LoVo (cell line): ENCODE data around the gene CLDN1.
A peak's percentile ranks its signal among the peaks of the same experiment; 100 is the strongest.

Source experiments
- DNase-seq: peaks from one replicate; pipeline ENCODE4 v3.0.0-alpha.2; 2016; ENCODE audit warnings: low spot score

CLDN1 gene

DNA sequence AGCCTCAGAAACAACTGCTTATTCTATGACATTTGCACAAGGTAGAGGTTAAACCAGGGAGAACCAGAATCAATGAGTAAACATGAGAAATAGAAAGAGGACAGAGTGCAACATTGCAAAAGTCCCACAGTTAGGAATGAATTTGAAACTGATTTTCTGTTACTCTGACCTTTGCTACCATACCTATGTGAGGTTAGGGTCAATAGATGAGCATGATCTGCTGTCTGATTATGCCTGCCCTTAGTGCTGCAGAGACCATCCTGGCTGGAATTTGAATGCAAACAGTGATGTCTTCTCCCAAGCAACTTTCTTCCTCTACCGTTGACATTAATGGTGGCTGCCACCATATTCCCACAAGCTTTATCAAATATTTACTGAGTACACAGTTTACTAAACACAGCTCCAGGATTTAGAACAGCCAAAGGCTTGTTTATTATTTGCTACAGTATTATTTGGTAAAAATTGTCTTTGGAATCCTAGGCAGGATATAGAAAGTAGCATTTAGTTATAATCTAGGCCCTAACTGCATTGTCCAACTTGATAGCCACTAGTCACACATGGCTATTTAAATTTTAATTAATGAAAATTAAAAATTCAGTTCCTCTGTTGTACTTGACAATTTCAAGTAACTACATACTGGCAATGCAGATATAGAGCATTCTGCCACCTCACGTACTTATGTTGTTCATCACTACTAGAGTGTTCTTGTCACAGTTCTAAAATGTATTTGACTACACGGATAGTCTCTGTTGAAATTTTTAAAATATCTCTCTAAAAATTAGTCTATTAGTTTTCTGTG is 8.9 kb upstream of the CLDN1 start:
- no peak for DNase-seq

DNA sequence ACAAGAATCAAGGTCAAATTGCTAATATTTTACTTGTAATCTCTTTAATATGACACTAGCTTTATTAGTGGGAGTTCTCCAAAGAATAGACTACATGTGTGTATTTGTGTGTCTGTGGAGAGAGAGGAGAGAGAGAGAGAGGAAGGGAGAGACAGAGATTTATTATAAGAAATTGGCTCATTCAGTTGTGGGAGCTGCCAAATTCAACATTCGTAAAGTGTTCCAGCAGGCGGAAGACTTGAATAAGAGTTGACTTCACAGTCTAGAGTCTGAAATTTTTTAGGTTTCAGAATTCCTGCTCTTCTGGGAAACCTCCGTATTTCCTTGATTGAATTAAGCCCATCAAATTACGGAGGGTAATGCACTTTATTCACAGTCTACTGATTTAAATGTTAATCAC is 4.7 kb upstream of the CLDN1 start:
- no peak for DNase-seq

DNA sequence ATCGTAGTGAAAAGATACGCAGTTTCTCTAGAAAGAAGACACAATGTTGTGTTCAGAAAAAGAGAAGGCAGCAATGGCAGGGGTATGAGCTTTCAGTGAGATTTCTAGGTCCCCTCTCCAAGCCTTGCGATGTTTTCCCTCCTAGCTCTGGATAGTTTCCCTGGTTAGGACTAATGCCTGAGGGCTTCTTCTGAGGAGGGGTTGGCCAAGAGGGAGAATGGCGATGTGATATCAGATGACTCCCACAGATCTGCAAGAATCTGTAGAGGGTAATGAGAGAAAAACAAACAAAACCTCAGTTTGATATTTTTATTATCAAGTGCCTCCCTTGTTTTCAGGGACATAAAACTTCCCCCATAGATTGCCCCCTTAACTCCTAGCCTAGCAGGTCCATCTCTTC is 4.1 kb upstream of the CLDN1 start:
- no peak for DNase-seq

DNA sequence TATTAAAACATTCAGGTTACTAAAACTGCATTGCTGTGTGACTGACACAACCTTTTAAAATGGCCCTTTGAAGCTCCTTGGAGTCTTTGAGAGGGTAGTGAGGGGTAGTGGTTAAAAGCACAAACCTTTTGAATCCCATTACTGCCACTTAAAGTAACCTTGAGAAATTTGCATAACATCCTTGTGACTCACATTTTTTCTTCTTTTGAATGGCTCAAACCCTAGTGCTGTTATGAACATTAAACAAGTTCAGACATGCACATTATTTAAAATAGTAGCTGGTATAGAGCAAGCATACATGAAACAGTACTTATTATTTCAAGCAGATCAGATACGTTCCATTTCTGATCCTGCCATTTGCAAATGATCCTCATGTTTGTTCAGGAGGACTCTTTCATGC is 3.7 kb upstream of the CLDN1 start:
- no peak for DNase-seq

DNA sequence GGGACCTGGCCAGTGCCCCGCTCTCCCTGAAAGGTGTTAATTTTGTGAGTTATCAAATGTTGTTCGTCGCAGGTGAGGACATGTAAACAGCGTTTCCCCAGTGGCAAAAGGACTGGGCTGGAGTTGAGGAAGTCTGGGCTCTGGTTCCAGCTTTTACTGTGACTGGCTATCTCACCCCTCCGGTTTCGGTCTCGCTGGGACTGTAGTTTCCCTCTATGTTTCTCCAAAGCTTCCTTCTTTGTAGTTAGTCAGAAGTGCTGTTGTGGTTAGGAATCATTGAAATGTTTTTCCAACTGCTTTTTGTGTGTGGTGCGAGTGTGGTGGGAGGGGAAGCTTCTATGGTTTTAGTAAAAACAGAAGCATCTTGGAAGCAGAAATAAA is 990 bp upstream of the CLDN1 start:
- no peak for DNase-seq

DNA sequence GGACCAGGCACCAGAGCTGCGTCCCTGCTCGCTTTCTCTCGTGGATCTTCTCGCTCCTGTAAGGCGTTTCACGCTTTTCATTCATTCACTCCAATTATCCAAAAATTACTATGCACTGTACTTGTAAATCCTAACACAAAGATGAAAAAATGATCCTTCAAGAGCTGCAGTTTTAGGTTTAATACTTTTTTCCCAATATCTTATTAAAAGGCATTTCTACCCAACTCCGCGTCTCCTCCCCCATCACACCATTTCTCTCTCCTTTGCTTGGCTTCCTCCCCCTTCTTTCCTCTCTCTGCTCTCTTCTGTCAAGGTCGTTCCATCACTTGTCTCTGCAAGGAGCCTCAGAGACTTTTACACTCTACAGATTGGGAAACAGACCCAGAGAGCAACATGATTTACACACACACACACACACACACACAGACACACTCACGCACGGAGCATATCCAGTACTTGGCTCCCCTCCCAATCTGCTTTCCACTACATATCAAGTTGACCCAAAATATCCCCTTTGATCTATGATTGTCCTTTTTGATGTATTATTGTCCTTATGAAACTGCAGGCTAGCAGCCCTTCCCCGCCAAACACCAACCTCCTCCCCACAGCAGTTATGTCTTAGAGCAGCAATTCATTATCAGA is 479 bp upstream of the CLDN1 start:
- no peak for DNase-seq

DNA sequence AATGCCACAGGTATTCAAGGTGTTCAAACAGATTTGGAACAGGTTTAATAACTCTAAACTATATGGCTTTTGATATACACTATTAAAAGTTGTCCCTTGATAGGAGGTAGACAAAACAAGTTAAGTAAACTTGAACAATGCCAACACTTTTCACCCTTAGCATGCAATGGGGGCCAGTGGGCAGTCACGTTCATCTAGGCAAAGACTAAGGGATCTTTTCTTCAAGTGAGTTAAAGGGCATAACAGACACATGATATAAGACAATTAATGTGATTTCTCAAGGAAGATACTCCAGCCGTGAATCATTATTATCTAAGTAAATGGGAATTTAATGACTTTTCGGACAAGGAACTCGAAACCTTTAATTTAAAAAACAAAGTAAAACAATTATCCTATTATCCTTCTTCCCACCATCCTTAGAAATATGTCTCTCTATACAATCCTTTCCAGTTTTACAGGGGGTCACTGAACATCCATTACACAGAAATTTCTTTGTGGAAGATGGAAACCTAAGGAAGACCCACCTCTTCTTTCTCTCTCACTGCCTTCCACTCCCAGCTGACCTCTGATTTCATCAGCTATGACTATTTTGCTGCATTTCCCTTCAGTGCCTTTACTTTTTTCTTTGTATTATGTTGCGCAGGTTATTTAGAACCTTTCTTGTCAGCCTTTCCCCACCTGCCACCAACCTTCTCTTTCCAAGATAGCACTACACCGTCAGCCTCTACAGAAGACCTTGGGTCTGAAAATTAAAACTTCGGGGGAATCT is 1.5 kb downstream of the CLDN1 start:
- no peak for DNase-seq

DNA sequence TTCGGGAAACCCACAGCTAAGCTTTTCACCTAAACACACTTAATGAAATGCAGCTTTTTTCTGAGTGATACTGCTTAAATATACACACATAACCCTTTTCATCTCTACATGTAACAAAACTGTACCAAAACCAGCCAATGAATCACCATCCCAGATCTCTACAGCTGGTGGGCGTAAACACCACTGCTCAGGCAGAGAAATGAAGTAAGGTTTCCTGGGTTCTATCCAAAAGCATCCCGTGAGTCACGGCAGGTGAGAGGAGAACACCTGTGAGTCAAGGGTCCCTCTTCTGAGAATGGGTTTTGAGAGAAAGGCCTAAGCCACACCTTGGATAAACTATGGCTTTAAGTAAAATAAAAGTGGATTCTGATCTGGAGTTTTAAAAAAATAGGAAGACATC is 2.6 kb downstream of the CLDN1 start:
- DNase-seq, result peak; percentile 56

DNA sequence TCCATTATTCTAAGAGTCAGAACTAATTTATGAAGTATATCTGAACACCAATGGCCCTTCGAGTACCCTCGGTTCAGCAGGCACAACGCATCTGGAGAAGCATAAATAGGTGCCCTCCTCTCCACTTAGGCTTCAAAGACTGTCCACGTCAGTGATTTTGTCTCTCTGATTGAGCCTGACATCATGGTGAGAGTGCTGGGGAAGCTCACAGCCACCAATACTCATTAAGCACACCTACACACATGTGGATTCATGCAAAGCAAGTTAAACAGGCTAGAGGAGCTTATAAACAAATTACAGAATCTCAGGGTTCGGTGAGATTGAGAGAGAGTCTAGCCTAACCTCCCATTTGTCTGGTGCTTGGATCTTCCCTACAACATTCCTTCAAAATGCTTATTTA is 3.6 kb downstream of the CLDN1 start:
- DNase-seq, result no peak

DNA sequence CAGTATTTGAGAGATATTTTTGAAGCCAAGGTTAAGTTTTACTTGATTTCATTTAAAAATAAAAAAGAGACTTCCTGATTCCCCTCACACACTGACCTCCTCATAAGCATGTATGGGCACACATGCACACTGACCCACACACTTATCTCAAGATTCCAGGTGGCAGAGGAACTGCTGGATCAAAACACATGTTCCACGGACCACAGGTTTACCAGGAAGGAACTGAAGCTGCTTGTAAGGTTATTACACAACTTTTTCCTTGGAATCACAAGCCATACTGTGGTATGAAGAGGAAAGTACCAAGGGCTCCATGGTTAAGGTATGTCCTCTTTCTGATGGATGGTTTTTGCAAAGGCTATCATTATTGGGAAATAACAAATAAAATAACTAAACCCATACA is 7.5 kb downstream of the CLDN1 start:
- DNase-seq, result no peak

DNA sequence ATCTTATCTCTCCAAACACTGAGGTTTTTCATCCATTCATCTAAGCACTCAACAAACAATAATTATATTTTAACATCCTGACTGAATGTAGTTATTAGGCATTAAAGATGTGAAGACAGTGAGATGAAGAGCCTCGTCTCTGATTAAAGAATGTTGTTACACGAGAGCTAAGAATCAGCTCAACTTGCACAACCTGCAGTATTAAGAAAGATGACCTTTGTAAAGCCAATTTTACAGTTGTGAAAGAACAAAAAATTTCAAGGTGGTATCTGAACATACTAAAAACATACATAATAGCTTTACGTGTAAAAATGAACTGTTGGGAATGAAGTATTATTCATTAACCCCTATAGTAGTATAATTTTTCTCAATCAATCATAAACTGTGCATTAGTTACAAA is 12.8 kb downstream of the CLDN1 start:
- DNase-seq, result no peak

DNA sequence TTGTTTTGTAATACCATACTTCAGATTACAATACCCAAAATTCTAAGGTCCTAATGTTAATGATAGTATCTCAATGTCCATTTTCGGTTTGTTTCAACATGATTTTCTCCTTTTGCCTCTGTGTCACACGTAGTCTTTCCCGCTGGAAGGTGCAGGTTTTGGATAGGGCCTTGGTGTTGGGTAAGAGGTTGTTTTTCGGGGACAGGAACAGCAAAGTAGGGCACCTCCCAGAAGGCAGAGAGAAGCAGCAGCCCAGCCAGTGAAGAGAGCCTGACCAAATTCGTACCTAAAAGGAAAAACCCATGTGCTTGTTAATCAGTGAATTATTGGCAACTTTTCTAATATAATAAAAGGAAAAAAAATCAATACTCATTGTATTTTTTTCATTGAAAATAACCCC is 14.1 kb downstream of the CLDN1 start:
- DNase-seq, result no peak

DNA sequence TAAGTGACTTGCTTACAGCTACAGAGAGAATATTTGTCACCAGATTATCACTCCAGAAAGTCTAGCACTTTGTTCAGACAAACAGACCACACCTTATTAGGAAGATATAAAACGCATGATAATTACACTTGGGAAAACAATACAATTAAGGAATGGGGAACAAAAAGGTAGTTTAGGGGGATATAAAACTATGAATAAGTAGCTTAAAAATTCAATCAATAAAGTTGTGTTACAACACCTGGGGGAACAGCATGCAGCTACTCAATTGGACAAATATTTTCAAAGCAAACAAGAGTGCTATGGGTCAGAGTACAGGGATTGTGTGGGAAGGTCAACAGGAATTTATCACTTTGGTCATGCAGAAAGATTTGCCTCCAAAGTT is 15.1 kb downstream of the CLDN1 start:
- peak; percentile 30 for DNase-seq

DNA sequence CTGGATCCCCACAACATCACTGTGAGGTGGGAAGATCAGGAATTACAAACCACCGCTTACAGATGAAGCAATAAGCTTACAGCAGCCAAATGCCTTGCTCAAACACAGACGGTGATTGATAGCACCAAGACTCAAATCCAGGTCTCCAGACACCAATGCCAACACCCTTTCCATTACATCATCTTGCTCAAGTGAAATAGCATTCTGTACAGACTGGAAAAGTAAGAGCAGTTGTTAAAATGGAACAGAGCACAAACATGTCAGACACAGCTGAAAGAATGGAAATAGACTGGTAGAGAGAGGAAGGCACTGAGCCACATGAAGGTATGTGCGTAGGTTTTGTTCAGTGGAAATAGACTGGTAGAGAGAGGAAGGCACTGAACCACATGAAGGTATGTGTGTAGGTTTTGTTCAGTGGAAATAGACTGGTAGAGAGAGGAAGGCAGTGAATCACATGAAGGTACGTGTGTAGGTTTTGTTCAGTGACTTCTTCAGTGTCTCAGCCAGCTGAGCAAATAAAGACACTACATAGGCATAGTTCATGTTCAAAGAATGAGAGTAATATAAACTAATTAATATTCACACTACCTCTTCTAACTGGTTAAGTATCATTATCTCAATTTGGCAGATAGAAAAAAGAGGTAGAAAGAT is 15.6 kb downstream of the CLDN1 start:
- DNase-seq, result no peak

DNA sequence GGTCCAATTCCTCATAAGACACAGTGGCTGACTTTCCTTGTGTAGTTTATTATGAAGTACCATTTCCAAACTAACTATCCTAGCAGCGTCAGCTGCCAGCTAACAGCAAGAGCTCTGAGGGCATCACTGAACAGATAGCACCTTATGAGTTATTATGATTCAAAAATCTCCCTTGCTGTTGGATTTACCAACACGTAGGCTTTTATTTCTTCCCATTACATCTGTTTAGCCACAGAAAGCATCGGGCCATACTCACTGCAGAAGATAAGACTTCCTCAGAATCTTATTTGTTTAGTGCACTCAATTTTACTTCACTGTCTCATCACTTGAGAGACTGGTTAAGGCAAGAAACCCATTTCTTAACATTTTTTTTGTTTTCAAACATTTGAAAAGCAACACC is 16.2 kb downstream of the CLDN1 start:
- no peak for DNase-seq

DNA sequence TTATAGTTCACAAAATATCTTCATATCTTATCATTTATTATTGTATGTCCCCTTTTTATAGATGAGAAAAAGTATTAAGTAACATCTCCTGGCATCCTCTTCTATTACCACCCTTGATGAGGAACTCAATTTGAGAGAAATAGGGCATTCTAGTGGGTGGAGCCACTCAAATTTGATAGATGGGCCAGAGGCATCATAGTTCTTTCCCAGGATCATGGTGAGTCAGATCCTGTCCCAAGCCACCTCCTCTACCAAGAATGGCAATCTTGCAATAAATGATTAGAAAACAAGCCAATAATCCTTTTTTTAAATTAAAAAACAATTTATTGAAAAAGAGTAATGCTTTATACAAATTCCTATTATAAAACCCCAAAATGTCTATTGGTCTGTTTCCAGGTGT is 16.8 kb downstream of the CLDN1 start:
- no peak for DNase-seq

DNA sequence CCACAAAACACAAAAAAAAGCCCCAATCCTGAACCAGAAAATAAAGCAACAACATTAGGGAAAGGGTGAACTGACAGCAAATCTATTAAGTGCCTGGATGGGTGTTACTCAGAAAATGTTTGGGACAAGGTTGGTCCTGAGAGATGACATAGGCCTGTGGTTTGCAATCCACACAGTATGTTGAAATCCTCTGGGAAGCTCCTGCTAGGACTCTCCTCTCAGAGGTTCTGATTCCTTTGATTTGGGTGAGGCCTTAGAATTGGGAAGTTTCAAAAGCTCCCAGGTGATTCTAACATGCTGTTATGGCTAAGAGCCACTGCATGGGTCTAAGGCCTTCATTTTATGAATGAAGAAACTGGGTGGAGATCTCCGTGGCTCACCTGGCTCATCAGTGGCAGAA is 18.4 kb downstream of the CLDN1 start:
- DNase-seq, result peak; percentile 14

DNA sequence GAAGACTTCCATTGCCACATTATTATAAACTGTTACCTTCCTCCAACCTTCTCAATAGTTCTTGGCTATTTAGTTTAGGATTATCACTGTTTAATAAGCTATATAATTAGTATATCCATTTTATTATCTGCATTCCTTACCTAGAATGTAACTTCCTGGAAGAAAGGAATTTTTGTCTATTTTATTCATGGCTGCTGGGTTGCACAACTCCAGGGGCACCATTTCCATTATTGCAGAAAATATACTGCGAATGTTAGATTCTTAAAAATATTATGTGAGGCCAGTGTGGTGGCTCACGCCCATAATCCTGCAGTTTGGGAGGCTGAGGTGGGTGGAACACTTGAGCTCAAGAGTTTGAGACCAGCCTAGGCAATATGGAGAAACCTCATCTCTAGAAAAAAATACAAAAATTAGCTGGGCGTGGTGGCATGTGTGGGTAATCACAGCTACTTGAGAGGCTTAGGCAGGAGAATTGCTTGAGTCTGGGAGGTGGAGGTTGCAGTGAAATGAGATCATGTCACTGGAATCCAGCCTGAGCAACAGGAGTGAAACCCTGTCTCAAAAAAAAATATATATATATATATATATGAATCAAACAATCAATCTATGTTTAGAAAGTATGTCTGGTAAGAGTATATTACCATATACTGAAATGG is 19.9 kb downstream of the CLDN1 start:
- DNase-seq, result no peak

DNA sequence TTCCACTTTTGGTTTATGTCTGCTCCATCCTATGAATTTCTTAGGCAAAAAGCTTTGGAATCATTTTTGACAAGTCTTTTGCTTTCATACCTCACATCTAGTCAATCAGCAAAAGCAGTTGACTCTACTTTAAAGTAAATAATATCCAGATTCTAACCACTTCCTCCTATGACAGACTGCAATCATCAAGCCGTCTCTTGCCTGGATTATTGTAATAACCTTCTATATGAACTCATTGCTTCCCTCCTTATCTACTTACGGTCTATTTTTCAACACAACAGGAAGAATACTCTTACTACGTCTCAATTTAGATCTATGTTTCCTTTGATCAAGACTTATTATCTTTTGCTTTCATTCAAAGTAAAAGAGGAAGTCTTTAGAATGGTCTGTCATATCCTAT is 20.7 kb downstream of the CLDN1 start:
- no peak for DNase-seq

DNA sequence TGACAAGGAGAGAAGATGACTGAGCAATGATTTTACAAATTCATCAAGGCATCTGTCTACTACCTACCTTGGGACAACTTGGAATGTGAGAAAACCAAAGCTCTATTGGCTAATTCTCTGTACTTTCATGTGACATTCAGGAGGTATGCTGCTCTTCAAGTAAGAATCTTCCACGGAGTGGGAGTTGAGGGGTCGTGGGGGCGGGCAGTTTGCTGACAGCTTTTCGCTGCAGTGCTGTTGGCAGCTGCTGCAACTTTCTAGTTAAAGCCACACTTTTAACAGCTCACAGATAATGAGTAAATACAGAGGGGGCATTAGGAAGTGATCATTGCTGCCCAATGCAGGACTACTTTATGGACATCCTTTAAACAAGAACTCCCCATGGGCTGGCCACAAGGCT is 22.3 kb downstream of the CLDN1 start:
- DNase-seq, result no peak

DNA sequence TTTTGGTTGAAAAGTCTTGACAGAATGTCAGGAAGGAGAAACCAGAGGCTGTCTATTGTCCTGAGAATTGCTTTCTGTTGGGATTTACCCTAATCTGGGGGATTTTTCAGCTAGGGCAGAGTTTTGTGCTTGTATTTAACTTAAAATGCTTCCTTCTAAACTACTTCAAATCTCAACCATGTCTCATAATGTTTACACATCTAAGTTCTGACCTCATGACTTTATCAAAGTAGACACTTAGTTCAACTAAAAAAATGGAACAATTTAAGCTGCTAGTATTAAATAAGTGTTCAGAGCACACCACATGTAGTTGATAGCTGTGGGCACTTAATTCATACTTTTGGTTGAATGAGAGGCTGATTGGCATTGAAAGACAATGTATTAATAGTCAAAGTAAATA is 28.2 kb downstream of the CLDN1 start:
- DNase-seq, result no peak

DNA sequence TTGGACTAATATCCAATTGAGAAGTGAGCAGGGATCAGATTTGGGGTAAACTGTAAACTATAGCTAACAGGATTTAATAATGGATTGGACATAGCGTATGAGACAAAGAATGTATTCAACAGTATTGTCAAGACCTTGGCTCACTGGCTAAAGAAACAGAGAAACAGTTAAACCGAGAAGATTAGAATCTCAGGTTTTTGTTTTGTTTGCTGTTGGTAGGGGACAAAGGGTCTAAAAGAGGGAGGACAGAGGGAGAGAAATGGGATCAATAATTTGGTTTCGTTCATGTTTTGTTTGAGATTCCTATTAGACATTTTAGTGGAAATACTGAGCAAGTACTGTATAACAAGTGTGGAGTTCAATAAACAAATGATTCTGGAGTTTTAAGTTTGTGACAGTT is 28.6 kb downstream of the CLDN1 start:
- DNase-seq, result no peak
